ENCODE results near the gene C19orf44.
"Not testable (repeated sequence)": the region's sequence is repeated elsewhere in the genome, so short reads cannot be mapped to it uniquely, and the experiment has no call there.

C19orf44 gene

DNA sequence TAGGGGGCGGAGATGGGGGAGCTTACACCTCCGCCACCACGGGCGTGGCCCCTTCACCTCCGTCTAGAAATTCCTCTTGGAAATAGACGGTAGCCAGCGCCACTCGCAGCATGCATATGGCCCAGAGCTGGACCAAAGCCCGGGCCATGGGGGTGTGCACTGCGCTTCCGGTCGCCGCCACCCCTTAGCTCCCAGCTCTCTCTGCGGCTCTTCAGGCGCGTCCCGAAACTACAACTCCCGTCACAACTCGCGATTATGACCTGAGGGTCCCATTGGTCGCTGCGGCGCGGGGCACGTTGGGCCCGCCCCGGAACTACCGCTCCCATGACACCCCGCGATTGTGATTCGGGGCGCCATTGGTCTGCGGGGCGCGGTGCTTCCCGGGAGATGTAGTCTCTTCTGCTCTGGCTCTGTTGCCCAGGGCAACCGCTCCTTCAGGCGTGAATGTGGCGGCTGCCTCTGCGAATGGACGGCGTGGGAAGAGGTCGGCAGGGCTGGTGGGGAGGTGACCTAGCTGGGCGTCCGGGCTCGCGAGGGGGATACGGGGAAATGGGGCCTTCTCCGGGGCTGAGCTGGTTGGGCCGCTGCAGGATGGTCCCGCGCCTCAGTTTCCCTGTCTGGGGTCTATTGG, at the start of gene C19orf44, which contains the start of gene CALR3:
C19orf44 (plus strand) TSS at position 413 of the 631 bp plus-strand sequence. CDS start 4,399 bp downstream, outside the sequence.
CALR3 (minus strand) TSS at position 186 of the 631 bp plus-strand sequence; CDS start at position 148, 38 bp downstream.
- DNase-seq: peak; percentile 98 to 100

DNA sequence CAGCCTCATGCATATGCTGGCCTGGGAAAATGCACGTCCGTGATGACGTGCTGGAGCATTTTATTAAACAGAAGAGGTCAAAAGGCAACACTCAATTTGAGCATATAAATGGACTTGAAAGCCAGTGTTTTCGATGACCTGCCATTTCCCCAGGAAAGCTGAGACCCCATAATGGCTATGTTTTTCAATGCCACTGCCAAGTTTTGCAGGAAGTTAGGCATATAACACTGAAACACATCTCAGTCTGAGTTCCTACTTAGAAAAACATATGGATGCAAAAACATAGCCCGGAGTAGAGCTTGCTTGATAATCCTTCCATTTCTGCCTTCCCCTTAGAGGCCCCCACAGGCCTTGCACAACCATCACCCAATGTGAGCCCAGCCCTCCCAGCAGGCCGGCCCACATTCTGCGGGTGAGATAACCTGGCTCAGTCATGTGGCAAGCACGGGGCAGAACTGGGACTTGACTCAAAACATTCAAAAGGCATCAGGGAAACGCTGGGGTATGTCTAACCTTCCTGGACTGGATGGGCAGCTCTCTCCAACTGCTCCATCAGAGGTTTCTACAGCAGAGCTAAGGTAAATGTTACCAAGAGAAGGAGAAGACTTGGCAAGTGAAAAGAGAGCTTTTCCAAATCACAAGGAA, 49.3 kb upstream of the C19orf44 start:
- DNase-seq: no peak

DNA sequence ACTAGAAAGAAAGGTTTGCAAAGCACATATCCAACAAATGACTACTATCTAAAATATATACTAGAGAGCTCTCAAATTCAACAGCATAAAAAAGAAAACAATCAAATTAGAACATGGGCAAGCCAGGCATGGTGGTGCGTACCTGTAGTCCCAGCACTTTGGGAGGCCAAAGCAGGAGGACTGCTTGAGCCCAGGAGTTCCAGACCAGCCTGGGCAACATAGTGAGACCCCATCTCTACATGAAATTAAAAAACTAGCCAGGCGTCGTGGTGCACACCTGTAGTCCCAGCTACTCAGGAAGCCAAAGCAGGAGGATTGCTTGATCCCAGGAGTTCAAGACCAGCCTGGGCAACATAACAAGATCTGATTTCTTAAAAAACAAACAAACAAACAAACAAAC, 47.3 kb upstream of the C19orf44 start:
- not testable (repeated sequence) for DNase-seq

DNA sequence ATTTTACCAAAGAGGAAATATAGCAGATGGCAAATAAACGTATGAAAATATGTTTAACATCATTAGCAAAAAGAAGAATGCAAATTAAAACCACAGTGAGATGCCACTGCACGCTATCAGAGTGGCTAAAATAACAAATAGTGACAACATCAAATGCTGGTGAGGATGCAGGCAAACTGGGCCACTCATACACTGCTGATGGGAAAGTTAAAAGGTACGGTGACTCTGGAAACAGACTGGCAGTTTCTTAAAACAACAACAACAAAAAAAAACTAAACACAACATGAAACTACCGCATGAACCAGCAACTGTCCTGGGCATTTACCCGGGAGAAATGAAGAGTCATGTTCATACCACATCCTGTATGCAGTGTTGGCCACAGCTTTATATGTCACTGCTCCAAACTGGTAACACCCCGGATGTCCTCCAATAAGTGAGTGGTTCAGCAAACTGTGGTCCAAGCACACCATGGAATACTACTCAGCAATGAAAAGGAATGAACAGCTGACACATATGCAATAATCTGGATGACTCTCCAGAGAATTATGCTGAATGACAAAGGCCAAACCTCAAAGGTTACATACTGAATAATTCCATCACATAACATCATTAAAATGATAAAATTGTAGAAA, 46.7 kb upstream of the C19orf44 start:
- no peak for DNase-seq

DNA sequence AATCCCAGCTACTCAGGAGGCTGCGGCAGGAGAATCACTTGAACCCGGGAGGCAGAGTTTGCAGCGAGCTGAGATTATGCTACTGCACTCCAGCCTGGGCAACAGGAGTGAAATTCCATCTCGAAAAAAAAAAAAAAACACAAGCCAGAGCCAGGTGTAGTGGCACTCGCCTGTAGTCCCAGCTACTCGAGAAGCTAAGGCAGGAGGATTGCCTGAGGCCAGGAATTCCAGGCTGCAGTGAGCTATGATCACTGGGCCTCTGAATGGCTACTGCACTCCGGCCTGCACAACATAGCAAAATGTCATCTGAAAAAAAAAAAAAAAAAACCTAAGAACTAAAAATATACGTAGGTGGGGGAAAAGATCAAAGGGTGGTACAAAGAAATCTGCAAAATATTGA, 43.9 kb upstream of the C19orf44 start:
- DNase-seq: no peak

DNA sequence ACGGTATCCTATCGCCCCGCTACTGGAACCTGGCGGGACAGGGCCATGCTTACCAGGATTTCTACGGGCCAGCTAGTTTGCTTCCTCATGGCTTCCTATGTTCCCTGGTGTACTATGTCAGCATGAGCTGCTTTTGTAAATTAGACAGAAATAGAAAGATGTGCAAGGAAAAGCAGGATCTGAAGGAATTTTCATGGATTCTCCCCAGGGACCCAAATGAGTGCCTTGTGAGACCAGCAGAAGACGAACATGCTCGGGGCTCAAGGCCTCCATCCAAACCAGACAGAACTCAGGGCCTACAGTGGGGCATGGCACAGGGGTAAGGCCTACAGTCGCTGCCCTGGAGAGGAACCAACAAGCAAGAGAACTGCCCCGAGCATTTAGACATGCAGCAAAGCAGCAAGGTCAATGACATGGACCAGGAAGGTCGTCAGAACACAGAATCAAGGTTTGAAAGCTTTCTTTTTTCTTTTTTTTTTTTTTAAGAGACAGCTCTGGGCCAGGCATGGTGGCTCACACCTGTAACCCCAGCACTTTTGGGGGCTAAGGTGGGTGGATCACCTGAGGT, 41.8 kb upstream of the C19orf44 start:
- DNase-seq: no peak

DNA sequence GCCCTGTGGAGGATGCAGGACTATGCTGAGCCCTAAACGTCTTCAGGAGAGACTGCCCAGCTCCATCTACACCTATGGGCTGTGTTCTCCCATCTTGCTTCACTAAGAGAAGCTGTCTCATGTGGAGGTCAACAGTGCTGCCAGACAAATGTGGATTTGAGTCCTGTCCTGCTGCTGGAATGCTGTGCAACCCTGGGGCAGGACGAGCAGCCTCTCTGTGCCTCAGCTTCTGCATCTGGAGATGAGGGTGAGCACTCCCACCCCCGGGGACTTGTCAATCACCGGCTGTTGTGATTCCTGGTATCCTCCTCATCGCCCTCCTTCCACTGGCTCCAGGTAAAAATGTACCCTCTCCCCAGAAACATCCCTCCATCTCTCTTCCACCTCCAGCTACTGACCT, 40.7 kb upstream of the C19orf44 start:
- DNase-seq: no peak

DNA sequence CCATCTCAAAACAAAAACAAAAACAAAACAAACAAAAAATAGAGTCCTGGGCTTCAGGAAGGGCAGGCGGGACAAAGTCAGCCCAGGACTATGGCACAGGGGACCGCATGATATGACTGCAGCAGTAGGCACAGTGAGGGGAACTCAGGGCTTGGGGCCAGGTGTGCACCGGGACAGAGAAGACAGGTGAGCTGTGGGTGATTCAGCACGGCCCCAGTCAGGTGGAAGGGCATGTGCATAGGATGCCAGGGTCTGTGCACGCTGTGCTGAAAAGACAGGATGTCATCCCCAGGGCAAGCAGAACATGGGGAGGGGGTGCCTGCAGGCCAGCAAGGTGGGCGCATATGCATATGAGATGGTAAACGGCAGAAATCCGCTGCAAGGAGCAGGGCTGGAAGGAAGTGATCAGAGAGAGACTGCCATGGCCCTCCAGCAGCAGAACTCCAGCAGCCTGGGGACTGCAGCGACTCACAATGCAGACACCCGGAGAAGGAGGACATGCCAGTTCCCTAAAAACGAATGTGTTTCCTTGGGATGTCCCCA, 39.5 kb upstream of the C19orf44 start:
- no peak for DNase-seq

DNA sequence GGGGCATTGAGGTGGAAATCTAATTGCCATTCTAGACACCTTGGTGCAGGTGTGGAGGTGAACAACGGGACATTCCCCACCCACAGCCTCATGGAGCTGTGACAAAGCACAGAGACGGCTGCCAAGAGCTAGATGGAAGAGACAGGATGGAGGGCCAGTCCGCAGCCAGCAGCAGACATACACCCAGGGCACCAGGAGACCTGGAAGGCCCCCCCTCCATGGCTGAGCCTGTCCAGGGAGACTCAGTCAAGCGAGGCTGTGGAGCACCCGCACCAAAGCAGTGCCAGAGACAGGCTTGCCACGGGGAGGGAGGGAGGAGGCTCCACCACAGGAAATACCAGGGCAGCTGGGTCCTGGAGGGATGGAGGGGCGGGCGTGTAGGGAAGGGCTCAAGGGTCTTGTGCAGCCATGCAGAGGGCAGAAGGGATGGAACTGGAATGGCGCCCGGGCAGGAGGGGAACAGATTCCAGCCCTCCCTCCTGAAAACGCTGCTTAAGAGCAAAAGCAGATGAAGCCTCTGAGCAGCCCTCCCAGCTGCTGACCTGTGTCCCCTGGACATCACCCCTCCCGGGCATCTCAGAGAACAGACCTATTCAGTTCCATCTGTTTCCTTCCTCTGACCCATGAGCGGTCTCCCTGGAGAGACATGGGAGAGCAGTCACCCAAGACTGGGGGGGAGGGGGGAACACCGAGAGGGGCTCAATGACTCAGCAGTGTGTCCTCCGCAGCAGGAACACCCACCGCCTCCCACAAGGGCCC, 38.8 kb upstream of the C19orf44 start:
- DNase-seq: peak; percentile 42 to 88

DNA sequence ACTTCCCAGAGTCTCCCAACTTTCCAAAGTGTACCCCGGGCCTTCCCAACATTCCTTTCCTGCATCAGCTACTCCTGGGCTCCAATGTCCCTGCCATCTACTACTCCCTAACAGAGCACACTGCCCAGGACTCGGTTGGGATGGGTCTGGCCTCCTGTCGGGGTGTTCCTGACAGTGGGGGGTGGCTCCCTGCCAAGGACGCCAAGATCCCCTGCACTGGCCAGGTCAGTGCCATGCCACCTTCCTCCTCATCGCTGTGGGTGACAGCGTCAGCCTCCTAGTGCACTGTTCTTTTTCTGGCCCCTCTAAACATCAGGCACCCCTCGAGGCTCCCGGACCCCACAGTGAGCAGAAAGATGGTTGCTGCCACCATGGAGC, 38.3 kb upstream of the C19orf44 start:
- no peak for DNase-seq

DNA sequence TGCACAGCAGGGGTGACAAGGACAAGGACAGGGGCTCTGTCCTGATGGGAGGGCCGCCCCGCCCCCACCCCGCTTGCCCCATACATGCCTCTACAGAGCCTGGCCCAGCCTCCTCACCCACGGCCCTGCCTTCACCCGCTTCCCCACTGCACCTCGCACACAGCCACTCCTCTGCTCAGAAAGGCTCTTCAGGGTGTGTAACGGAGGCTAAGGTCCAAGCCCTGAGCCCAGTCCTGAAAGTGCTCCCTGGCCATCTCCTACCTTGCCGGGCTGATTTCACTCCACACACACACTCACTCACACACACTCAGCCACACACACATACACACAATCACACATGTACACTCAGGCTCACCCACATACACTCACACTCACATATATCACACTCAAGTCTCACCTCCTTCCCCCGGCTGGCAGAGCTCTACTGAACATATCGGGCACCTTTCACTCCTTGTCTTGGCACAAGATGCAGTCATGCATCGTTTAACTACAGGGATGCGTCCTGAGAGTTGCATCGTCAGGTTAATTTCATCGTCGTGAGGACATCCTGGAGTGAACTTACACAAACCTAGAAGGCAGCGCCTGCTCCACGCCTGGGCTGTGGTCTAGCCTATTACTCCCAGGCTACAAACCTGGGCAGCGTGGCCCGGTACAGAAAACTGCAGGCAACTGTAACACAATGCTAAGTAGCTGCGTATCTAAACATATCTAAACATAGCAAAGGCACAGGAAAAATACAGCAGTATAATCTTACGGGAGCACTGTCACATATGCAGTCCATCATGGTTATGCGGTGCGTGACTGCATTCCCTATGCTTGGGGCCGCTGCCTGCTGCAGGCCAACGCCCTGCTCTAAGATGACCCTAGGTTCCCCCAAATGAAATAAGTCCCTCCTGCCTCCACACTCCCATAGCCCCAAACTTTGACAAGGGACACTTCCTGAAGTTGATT, 37.5 kb upstream of the C19orf44 start:
- no peak for DNase-seq

DNA sequence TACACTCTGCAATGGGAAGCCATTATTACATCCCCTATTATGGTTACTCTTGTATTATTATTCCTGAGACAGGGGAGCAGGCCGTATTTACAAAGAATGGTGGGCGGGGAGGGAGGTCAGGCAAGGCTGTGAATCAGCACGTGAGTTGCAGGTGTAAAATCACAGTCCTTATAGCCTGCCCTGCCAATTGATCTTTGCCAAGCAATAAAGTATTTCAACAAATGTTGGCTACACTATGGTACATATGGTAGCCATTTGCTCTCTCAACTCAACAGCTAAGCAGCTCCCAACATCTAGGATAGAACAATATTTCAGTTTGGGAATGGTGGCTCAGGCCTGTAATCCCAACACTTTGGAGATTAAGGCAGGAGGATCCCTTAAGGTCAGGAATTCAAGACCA, 36.5 kb upstream of the C19orf44 start:
- DNase-seq: no peak

DNA sequence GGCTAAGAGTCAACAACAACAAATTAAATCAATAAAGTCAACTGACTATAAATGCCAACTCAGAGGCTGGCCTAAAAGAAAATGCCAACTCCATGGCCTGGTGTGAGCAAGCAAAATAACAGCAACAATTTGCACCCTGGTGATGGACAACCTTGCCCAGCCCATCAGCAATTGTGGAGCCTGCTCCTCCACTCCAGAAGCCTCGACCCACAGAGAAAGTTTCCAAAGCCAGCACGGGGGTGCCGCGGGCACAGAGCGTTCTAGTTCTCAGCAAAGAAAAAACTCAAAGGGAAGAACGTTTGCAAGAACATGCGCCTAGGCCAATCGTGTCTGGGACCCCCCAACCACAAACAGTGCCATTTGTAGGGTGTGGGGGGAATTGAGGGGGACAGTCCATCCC, 35.7 kb upstream of the C19orf44 start:
- no peak for DNase-seq

DNA sequence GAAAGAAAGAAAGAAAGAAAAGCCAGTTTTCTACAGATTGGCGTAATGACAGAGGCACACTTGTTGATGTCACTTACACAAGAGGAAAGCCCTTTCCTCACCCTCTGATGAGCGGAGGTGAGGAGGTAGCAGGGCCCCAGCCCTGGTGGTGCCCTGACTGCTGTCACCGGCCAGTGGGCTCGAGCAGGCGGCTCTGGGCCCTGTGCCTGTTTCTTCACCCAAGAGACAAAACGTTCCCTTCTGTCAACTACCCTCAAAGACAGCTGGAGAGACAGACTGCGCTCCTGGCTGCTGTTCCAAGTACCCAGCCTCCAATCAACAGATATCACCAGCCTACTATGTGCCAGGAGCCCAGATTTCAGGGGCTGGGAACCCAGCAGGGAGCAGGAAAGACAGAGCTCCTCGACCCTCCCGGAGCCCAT, 34.6 kb upstream of the C19orf44 start:
- peak; percentile 53 to 88 for DNase-seq

DNA sequence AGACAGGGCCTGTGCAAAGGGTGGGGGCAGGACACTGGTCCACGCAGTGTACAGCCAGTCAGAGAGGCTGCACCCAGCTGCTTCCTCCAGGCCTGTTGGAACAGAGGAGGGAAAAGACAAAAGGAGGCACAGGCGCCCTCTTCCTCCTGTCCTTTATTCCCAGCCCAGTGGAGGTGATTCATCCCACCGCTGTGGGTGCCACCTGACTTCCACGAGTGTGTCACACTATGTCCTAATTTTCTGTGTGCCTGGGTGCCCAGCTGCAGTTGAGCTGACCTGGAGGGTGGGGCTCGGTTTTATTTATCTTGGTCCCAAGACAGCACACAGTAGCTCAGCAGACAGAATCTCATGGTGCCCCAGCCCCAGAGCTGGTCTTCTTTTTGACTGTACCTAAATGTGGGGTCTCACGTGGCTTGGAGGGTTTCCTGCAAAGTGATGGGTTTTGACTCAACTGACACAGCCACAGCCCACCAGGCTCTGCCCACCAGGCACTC, 33.4 kb upstream of the C19orf44 start:
- DNase-seq: no peak

DNA sequence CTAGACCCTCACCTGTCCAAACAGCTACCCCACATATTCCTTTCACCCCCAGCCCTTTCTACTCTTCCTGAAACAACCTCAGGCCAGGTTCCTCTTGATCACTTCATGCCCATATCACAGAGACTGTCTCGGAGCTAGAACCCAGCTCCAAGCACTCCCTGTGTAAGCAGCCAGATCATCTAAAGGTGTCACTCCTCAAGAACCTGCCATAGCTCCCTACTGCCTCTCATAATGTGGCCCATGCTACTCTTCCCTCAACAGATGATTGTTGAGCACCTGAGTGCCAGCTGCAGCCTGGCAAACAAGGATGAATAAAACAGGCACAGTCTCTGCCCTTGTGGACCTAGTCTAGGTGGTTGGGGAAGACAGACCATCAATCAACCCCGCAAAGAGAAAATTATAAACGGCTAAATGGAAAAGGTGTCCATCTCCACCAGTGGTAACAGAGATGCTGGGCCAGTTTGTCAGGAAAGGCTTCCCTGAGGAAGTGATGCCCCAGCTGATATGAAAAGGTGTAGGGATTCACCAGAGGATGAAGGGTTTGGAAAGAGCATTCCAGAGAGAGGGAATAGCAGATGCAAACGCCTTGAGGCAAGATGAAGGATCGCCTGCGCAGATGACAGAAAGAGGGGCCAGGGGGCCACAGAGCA, 32.7 kb upstream of the C19orf44 start:
- no peak for DNase-seq

DNA sequence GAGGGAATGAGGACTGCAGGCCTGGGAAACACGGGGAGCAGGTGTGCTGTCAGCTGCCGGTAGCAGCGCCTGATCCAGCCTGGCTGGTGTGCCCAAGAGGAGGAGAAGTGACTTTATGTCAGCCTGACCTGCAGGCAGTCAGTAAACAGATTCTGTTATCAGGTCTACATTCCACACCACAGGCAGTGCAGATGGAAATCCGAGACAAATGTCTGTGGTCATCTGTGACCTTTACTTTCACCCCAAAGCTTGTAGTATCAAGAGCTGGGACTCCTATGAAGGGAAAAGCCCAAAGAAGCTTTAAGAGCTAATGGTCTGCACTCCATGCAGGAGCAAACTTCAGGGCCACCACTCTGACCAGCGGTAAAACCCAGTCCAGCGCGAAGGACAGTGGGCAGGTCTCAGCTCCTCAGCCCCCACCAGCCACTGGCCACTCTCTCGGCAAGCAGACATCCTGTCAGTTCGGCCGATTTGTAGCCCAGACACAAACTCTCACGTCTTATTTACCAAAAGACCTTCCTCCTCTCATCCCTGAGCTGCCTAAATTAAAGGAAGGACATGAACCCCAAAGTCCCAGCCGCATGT, 32.1 kb upstream of the C19orf44 start:
- no peak for DNase-seq

DNA sequence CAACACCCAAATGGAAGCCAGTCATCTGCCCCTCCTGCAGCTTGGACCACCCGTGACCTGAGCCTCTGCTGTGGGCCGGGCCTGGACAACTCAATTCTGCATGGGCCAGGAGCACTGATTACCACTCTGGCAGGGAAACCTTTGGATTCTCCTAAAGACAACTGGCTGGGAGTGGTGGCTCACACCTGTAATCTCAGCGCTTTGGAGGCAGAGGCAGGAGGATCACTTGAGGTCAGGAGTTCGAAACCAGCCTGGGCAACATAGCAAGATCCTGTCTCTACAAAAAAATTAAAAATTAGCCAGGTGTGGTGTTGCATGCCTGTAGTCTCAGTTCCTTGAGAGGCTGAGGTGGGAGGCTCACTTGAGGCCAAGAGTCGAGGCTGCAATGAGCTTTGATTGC, 31.0 kb upstream of the C19orf44 start:
- DNase-seq: no peak

DNA sequence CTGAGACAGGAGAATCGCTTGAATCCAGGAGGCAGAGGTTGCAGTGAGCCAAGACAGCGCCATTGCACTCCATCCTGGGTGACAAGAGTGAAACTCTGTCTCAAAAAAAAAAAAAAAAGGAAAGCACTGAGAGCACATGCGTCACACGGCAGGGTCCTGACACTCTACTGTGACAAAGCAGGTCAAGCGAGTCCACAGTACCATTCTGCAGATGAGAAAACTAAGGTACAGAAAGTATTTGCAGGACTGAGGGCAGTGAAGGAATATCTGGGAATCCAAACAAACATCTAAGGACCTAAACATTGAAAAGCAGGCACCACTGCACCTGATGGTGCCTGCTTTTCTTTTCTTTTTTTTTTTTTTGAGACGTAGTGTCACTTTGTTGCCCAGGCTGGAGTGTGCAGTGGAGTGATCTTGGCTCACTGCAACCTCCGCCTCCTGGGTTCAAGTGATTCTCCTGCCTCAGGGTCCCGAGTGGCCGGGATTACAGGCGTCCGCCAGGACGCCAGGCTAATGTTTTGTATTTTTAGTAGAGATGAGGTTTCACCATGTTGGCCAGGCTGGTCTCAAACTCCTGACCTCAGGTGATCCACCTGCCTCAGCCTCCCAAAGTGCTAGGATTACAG, 29.3 kb upstream of the C19orf44 start:
- not testable (repeated sequence) for DNase-seq

DNA sequence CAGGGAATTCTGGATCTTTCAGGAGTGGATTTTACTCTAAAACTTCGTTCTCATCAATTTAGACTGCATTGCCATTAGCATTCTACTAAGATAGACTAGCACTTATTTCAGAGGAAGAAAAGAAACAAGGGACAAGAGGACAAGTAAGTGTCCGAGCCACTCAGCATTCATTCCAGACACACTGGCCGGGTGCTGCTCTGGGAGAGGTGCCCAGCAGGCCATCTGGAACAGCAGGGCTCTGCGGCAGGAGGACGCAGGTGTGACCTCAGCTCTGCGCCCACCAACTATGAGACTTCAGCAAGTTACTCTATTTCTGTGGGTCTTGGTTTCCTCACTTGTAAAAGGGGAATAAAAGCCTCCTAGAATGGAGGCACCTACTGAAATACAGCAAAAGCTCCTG, 28.6 kb upstream of the C19orf44 start:
- DNase-seq: no peak

Data from NCI-H446 (cell line).